GM19023 (cell line): Measurements from ENCODE around the gene WLS.
A peak's percentile ranks its signal among the peaks of the same experiment; 100 is the strongest.

Experiments used
- ATAC-seq: cut with Tn5 transposase; IDR thresholded peaks from one replicate; pipeline ENCODE4 v1.9.1; 2021; ENCODE audit warnings: mild to moderate bottlenecking, moderate library complexity; ENCODE audit not compliant: unreplicated experiment

WLS gene

GRCh38 chr1:68141071-68142021 lies 91.0 kb downstream of the WLS start:
- ATAC-seq, result no peak

DNA sequence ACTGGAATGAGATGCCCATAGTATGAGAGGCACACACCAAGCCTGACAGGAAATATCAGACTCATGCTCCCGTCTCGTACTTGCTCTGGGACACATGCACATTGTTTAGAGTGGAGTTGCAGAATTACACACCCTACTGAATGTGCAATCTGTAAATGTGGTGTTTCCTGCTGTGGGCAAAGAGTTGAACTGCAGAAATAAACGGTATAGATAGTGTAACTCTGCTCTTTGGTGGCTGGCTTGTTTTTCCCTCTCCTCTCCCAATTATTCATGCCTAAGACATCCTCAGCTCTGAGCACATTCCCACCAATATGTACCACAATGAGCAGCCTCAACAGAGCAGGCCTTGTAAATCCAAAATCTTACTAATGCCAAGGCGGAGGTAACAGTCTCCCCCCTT lies 91.8 kb downstream of the WLS start:
- no peak for ATAC-seq

DNA sequence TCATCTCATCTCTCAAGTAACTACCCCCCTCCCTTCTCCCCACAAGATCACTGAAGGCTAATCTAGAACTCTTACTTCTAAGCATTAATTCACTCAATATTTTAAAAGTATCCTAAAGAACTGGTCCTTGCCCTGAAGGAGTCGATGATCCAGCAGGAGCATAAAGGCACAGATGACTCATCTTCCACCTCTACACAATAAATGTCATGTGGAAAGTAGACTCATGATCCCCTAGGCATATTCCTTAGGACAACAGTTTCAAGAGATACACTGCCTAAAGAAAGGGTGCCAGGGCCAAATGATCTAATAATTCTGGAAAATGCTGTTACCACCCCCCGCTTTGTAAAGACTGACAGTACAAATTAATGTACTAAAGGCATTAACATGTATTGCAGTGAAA lies 96.1 kb downstream of the WLS start:
- no peak for ATAC-seq

DNA sequence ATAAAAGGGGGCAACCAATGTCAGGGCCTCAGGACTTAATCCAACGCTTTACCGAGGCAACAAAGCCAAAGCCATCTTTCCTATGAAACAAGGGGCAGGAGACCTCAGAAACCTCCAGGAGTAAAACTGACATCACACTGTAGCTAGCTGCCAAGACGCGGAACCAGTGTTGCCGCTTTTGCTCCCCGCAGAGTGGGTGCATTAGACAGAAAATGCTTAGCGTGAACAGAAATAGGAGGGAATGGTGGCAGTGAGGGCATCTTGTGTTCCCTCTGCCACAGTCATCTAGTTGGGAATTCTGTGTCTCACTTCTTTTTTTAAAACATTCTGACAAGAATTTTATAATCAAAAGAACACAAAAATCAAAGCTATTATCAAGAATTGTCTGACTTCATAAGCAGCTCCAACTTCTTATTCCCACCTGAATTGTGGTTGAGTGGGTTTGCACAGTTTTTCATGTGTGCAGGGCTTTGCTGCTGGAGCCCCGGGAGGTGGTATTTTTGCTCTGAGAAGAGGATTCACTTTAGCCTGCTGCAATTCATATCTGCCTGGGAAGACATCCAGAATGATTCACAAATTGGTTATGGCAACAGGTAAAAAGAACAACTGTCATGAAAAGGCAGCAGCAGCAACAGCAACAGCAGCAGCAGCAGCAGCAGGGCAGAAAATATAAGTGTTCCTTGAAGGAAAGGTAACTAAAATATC lies 99.7 kb downstream of the WLS start:
- ATAC-seq, result no peak

GRCh38 chr1:68131261-68131660 lies 101.1 kb downstream of the WLS start:
- no peak for ATAC-seq

- ATAC-seq, result no peak
Observed at GRCh38 chr1:68129536-68130250, 102.6 kb downstream of the WLS start.

DNA sequence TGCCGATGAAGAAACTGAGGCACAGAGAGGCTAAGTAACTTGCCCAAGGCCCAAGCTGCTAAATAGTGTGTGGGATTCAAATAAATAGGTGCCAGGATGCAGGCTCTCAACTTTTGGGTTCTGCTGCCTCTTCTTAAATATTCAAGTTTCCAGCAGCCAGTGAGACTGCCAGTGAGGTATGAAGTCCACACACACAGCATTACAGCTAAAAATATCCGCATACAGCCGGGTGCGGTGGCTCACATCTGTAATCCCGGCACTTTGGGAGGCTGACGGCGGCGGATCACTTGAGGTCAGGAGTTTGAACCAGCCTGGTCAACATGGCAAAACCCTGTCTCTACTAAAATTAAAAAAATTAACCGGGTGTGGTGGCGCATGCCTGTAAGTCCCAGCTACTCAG lies 103.5 kb downstream of the WLS start:
- ATAC-seq, result no peak

GRCh38 chr1:68128157-68128556 lies 104.2 kb downstream of the WLS start:
- peak; percentile 67 for ATAC-seq

DNA sequence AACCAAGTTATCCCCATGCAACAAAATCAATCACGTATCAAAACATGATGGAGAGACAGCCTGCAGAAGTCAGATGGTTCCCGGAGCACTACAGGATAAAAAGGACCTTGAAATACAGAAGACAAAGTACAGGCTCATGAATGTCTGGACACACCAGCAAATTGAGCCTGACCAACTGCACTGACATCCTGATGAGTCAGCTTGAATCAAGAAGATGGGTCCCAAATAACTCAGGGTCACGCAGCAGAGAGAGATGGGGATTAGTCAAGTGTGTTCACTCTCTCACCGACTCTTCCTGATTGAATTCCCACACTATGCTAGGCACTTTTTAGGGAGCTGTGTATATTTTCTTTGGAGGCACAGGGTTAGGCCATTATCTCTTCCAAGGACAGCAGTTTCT lies 110.8 kb downstream of the WLS start:
- ATAC-seq, result no peak

DNA sequence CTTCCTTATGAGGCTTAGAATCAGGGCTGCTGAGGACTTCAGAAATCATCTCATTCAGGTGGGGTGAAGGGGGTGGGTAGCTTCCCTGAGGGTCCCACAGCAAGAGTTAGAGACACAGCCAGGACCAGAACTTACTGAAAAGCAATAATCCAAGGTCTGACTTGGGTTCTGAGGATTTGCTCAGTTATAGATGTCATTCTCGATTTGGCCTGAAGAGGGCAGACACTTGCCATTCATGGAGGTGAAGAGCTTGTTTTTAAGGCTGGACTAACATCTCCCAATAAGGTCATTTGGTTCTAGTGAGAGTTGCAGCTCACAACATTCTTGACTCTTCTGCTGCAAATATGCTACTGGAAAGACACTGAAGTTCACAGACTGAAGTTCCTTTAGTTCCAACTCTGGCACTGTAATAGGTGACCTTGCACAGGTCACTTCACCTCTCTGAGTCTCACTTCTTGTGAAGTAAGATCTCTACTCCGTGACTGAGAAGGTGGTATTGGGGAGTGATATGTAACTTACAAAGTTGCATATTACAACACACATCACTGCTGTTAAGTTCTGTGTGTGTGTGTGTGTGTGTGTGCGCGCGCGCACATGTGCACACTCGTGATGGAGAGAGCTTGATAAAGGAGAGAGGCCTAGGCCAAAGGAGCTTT lies 112.1 kb downstream of the WLS start:
- peak; percentile 70 for ATAC-seq

DNA sequence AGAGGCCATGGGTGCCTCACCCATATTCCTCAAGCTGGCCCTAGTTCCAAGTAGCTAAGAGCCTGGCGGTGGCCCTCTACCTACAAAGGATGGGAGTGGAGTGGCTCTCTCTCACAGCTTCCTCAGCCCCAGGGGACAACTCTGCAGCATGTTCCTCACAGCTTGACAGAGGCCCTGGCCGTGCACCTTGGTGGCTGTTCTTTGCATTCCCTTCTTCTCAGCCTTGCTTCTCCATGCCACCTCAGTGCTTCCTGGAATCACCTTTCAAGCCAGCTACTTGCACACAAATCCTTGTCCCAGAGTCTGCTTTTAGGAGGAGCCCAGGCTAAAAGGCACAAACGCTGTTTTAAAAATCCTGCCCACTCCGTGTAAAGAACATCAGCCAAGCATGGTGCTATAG lies 112.9 kb downstream of the WLS start:
- ATAC-seq, result no peak

GRCh38 chr1:68117416-68117815 lies 114.9 kb downstream of the WLS start:
- no peak for ATAC-seq

DNA sequence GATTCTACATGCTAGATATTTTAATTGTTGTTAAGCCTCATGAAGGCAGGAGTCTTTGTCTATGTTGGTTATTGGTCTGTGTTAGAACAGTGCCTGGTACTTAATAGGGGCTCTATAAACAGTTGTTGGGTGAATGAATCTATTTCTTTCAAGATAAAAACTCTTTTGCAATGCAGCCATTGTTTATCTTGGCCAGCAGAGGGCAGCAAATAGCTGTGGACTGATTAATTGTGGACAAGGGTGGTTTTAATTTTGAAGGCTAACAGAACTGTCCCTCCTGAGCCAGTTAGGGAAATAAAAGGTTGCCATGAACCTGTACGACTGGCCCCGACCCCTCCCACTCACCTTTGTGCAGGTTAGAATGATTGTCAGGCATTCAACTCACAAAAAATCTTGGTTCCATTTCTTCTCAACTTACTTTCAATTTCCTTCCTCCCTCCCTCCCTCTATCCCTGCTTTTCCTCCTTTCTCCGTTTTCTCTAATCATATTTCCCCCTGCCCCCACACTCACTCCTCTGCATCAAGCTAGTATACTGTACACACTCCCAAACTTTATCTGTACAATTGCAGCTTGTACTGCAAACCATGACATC lies 115.6 kb downstream of the WLS start:
- no peak for ATAC-seq

- no peak for ATAC-seq
Observed at GRCh38 chr1:68115308-68115707, 117.0 kb downstream of the WLS start.

- ATAC-seq, result no peak
Observed at GRCh38 chr1:68113966-68114365, 118.4 kb downstream of the WLS start.

DNA sequence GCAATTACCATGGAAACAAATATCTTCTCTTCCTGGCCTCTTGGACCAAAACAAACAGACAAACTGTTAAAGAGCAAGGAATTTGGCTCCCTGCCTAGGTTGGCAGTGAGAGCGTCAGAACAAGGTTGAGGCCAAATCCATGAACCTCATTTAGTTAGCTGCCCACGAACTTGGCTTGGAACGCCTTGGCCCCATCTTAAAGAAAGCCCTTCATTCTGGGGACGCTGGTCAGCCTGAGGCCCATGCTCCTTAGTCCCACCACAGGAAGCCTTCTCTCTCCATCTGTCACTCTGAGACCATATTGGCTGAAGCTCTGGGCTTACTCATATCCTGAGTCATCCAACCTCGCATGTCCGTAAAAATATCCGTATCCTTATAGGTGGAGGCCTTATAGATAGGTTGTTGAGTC lies 119.5 kb downstream of the WLS start:
- ATAC-seq, result no peak

DNA sequence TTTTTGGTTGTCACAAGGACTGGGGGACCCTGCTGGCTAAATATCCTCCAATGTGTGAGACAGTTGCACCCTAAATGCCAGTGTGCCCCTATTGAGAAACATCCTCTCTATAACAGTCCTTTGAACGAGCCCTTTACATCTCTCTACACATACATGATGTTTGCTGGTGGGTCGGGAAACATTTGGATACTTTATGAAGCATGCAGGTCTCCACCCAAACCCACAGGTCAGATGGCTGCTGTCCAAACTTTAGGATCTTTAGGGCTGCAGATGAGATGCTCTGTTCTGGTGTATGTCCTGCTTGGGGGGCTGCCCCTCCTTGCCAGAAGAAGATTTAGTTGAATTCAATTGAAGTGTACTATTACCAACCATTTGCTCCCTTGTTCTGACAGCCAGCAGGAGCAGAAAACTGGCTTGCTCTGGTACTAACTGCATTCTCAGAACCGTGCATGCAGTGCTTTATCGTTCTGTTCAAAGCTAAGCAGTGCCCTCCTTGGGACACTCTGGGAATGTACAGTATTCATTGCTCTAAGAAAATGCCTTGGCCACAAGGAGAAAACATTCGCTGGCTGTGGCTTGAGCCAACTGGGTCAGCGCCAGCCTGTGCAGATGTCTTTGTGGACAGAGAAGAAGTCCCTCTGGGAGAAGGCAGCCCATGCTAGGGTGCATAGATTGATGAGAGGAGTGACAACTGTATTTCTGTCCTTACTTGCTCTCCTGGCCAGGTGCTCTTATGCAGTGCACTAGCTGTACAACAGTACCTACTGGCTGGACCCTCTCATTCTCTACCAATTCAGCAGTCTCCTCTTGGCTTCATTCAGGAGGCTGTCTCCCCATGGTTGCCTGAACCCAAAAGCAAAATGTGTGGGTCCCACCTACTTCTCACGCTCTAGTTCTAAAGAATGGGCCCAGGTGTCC lies 120.5 kb downstream of the WLS start:
- ATAC-seq, result no peak

GRCh38 chr1:68107771-68108170 lies 124.6 kb downstream of the WLS start:
- no peak for ATAC-seq

- no peak for ATAC-seq
Observed at GRCh38 chr1:68103884-68104554, 128.3 kb downstream of the WLS start.
